Epithelial cell of prostate (primary cell): ENCODE data around the gene OAT.
"Not testable (repeated sequence)": the region's sequence is repeated elsewhere in the genome, so short reads cannot be mapped to it uniquely, and the experiment has no call there.

Source experiments
- DNase-seq: peaks from one replicate; pipeline ENCODE4 v3.0.0-alpha.2; 2011; ENCODE audit warnings: low read depth, low spot score
- H3K27ac ChIP-seq: fragments of 450-650 bp; 2 replicates; pipeline ENCODE4 v1.5.1; 2017; ENCODE audit warnings: mild to moderate bottlenecking

OAT gene

GRCh38 chr10:124381011-124381611 is 37.6 kb downstream of the OAT start:
- DNase-seq = peak; percentile 34

GRCh38 chr10:124380256-124380995 is 38.3 kb downstream of the OAT start:
- DNase-seq = no peak
- H3K27ac ChIP-seq = no peak overlapping the region

More at GRCh38 chr10:124381011-124381611, 37.6 kb downstream of the OAT start:
- H3K27ac ChIP-seq = no peak overlapping the region

GRCh38 chr10:124379609-124380193 is 39.0 kb downstream of the OAT start:
- no peak for DNase-seq

GRCh38 chr10:124378881-124379471 is 39.7 kb downstream of the OAT start:
- H3K27ac ChIP-seq = no peak overlapping the region
- DNase-seq = peak; percentile 69

More at GRCh38 chr10:124379609-124380193, 39.0 kb downstream of the OAT start:
- H3K27ac ChIP-seq = no peak overlapping the region

GRCh38 chr10:124378271-124378670 is 40.5 kb downstream of the OAT start:
- no peak overlapping the region for H3K27ac ChIP-seq
- no peak for DNase-seq

GRCh38 chr10:124377101-124377500 is 41.6 kb downstream of the OAT start:
- no peak overlapping the region for H3K27ac ChIP-seq
- no peak for DNase-seq

- no peak for DNase-seq
- no peak overlapping the region for H3K27ac ChIP-seq
These were observed 42.3 kb downstream of the OAT start for GRCh38 chr10:124376411-124376810.

- H3K27ac ChIP-seq = no peak overlapping the region
- no peak for DNase-seq
These were observed 43.0 kb downstream of the OAT start for GRCh38 chr10:124375691-124376090.

- DNase-seq = no peak
- H3K27ac ChIP-seq = no peak overlapping the region
These were observed 43.4 kb downstream of the OAT start for GRCh38 chr10:124375353-124375614.

- DNase-seq = no peak
- no peak overlapping the region for H3K27ac ChIP-seq
These were observed 44.0 kb downstream of the OAT start for GRCh38 chr10:124374535-124375352.

- H3K27ac ChIP-seq = no peak overlapping the region
- no peak for DNase-seq
These were observed 45.8 kb downstream of the OAT start for GRCh38 chr10:124372899-124373298.

GRCh38 chr10:124370426-124370825 is 48.3 kb downstream of the OAT start:
- no peak for DNase-seq
- H3K27ac ChIP-seq = no peak overlapping the region

- no peak overlapping the region for H3K27ac ChIP-seq
- no peak for DNase-seq
These were observed 48.7 kb downstream of the OAT start for GRCh38 chr10:124369986-124370385.

- not testable (repeated sequence) for DNase-seq
These were observed 49.2 kb downstream of the OAT start for GRCh38 chr10:124369533-124369932.

GRCh38 chr10:124369066-124369465 is 49.7 kb downstream of the OAT start:
- H3K27ac ChIP-seq = no peak overlapping the region
- DNase-seq = no peak

More at GRCh38 chr10:124369533-124369932, 49.2 kb downstream of the OAT start:
- not testable (repeated sequence) for H3K27ac ChIP-seq

GRCh38 chr10:124367936-124368335 is 50.8 kb downstream of the OAT start:
- no peak overlapping the region for H3K27ac ChIP-seq
- DNase-seq = no peak

GRCh38 chr10:124367414-124367813 is 51.3 kb downstream of the OAT start:
- H3K27ac ChIP-seq = no peak overlapping the region
- DNase-seq = no peak

- no peak for DNase-seq
- no peak overlapping the region for H3K27ac ChIP-seq
These were observed 51.9 kb downstream of the OAT start for GRCh38 chr10:124366825-124367224.

GRCh38 chr10:124366343-124366742 is 52.4 kb downstream of the OAT start:
- DNase-seq = no peak
- no peak overlapping the region for H3K27ac ChIP-seq

- DNase-seq = no peak
- H3K27ac ChIP-seq = no peak overlapping the region
These were observed 54.0 kb downstream of the OAT start for GRCh38 chr10:124364674-124365073.
